NT2/D1 (cell line): Measurements from ENCODE around the gene HAX1.
"Not testable (repeated sequence)": the region's sequence is repeated elsewhere in the genome, so short reads cannot be mapped to it uniquely, and the experiment has no call there.

Source experiments
- SUZ12 ChIP-seq: IDR thresholded peaks from 2 replicates; pipeline ENCODE4 v1.6.1; 2011; ENCODE audit not compliant: insufficient read length, insufficient read depth; ENCODE audit errors: extremely low read depth
- YY1 ChIP-seq: IDR thresholded peaks from 2 replicates; pipeline ENCODE4 v1.6.1; 2011; ENCODE audit not compliant: insufficient read length, insufficient read depth

- not testable (repeated sequence) for TF ChIP-seq SUZ12, YY1
These were observed 35.3 kb downstream of the HAX1 start for GRCh38 chr1:154307670-154308270.
